Measurements from ENCODE around the gene GOT1.

The GOT1 gene

DNA sequence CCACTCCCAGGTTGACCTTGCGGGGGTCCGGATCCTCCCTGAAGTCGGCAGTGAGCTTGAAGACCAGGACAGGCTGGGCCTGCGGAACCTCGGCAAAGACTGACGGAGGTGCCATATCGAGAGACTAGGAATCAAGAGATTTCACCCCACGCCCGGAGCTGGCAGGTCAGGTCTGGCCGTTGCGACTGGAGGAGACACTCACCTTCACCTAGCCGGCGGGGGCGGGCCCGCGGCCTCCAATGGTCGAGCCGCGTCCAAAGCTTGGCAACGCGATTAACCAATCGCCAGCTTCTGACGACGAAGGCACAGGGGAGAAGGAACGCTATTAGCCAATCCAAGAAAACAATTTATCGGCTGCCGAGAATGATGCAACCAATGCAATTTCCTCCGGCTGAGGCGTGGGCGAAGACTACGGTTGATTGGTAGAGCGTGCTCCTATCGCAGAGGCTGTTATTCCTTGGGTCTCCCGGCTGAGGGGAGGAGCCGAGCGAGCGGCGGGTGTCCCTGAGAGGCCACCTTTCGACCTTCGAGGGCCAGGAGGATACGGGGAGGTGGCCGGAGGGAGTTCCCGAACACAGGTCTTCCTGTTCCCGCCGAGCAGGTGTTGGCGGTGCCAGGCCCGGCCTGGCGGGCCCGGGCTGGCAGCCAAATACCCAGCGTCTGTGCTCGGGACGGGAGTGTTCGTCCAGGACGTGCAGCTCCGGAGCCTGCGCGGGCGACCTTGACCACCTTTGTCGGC is at the start of gene GOT1 (continued):
- no peak; the same call in 1 of the 2 replicates for TF ChIP-seq ZFP37 (tag by site-specific recombination; IDR thresholded peaks at IDR 0.05)
- no peak for TF ChIP-seq ZNF274 (IDR thresholded peaks at IDR 0.05; ENCODE audit: low read length)
- TF ChIP-seq ZNF274 (tag by site-specific recombination; IDR thresholded peaks at IDR 0.05; ENCODE audit: borderline replicate concordance) = no peak
- TF ChIP-seq ZNF747 (tag by site-specific recombination; IDR thresholded peaks at IDR 0.05) = no peak
- no peak for TF ChIP-seq ZNF155 (tag by site-specific recombination; IDR thresholded peaks at IDR 0.05)
- TF ChIP-seq TRIM28 (IDR thresholded peaks at IDR 0.05; ENCODE audit: borderline replicate concordance, low read length) = no peak
- TF ChIP-seq, protein P1, sequence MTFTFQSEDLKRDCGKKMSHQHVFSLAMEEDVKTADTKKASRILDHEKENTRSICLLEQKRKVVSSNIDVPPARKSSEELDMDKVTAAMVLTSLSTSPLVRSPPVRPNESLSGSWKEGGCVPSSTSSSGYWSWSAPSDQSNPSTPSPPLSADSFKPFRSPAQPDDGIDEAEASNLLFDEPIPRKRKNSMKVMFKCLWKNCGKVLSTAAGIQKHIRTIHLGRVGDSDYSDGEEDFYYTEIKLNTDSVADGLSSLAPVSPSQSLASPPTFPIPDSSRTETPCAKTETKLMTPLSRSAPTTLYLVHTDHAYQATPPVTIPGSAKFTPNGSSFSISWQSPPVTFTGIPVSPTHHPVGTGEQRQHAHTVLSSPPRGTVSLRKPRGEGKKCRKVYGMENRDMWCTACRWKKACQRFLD (tag by site-specific recombination; IDR thresholded peaks at IDR 0.05) = no peak
- no peak for TF ChIP-seq ZNF585B (tag by site-specific recombination; IDR thresholded peaks at IDR 0.05)
- TF ChIP-seq MEIS1 (CRISPR knock-in tag; IDR thresholded peaks at IDR 0.05; ENCODE audit: borderline replicate concordance) = no peak
- peak; percentile 90 for TF ChIP-seq ZFHX2 (tag by site-specific recombination; conservative IDR thresholded peaks at IDR 0.05)
- no peak; the same call in 1 of the 2 replicates for TF ChIP-seq GLIS1 (tag by site-specific recombination; IDR thresholded peaks at IDR 0.05)
- TF ChIP-seq, protein P2, sequence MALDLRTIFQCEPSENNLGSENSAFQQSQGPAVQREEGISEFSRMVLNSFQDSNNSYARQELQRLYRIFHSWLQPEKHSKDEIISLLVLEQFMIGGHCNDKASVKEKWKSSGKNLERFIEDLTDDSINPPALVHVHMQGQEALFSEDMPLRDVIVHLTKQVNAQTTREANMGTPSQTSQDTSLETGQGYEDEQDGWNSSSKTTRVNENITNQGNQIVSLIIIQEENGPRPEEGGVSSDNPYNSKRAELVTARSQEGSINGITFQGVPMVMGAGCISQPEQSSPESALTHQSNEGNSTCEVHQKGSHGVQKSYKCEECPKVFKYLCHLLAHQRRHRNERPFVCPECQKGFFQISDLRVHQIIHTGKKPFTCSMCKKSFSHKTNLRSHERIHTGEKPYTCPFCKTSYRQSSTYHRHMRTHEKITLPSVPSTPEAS (tag by site-specific recombination; IDR thresholded peaks at IDR 0.05) = no peak
- TF ChIP-seq ZNF132 (tag by site-specific recombination; IDR thresholded peaks at IDR 0.05; ENCODE audit: borderline replicate concordance) = no peak
- TF ChIP-seq, protein P3, sequence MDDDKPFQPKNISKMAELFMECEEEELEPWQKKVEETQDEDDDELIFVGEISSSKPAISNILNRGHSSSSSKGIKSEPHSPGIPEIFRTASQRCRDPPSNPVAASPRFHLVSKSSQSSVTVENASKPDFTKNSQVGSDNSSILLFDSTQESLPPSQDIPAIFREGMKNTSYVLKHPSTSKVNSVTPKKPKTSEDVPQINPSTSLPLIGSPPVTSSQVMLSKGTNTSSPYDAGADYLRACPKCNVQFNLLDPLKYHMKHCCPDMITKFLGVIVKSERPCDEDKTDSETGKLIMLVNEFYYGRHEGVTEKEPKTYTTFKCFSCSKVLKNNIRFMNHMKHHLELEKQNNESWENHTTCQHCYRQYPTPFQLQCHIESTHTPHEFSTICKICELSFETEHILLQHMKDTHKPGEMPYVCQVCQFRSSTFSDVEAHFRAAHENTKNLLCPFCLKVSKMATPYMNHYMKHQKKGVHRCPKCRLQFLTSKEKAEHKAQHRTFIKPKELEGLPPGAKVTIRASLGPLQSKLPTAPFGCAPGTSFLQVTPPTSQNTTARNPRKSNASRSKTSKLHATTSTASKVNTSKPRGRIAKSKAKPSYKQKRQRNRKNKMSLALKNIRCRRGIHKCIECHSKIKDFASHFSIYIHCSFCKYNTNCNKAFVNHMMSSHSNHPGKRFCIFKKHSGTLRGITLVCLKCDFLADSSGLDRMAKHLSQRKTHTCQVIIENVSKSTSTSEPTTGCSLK (tag by site-specific recombination; IDR thresholded peaks at IDR 0.05) = no peak
- TF ChIP-seq, protein P4, sequence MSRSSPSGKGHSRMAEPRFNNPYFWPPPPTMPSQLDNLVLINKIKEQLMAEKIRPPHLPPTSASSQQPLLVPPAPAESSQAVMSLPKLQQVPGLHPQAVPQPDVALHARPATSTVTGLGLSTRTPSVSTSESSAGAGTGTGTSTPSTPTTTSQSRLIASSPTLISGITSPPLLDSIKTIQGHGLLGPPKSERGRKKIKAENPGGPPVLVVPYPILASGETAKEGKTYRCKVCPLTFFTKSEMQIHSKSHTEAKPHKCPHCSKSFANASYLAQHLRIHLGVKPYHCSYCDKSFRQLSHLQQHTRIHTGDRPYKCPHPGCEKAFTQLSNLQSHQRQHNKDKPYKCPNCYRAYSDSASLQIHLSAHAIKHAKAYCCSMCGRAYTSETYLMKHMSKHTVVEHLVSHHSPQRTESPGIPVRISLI (tag by site-specific recombination; IDR thresholded peaks at IDR 0.05) = no peak
- TF ChIP-seq HOXA7 (CRISPR knock-in tag; IDR thresholded peaks at IDR 0.05; ENCODE audit: borderline replicate concordance) = no peak
- no peak for TF ChIP-seq ZNF140 (tag by site-specific recombination; IDR thresholded peaks at IDR 0.05)
- TF ChIP-seq ZNF341 (tag by site-specific recombination; IDR thresholded peaks at IDR 0.05; ENCODE audit: low read depth) = no peak; the same call in 1 of the 2 replicates
- TF ChIP-seq ZNF544 (tag by site-specific recombination; IDR thresholded peaks at IDR 0.05) = no peak
- TF ChIP-seq KLF7 (tag by site-specific recombination; IDR thresholded peaks at IDR 0.05; ENCODE audit: borderline replicate concordance) = no peak
- TF ChIP-seq, protein P5, sequence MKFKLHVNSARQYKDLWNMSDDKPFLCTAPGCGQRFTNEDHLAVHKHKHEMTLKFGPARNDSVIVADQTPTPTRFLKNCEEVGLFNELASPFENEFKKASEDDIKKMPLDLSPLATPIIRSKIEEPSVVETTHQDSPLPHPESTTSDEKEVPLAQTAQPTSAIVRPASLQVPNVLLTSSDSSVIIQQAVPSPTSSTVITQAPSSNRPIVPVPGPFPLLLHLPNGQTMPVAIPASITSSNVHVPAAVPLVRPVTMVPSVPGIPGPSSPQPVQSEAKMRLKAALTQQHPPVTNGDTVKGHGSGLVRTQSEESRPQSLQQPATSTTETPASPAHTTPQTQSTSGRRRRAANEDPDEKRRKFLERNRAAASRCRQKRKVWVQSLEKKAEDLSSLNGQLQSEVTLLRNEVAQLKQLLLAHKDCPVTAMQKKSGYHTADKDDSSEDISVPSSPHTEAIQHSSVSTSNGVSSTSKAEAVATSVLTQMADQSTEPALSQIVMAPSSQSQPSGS (tag by site-specific recombination; IDR thresholded peaks at IDR 0.05; ENCODE audit: low read depth) = peak; percentile 37
- peak; percentile 67; the same call in 1 of the 2 replicates for TF ChIP-seq ZXDB (tag by site-specific recombination; IDR thresholded peaks at IDR 0.05)
- TF ChIP-seq, protein P6, sequence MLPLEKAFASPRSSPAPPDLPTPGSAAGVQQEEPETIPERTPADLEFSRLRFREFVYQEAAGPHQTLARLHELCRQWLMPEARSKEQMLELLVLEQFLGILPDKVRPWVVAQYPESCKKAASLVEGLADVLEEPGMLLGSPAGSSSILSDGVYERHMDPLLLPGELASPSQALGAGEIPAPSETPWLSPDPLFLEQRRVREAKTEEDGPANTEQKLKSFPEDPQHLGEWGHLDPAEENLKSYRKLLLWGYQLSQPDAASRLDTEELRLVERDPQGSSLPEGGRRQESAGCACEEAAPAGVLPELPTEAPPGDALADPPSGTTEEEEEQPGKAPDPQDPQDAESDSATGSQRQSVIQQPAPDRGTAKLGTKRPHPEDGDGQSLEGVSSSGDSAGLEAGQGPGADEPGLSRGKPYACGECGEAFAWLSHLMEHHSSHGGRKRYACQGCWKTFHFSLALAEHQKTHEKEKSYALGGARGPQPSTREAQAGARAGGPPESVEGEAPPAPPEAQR (tag by site-specific recombination; IDR thresholded peaks at IDR 0.05) = no peak
- TF ChIP-seq ZNF529 (tag by site-specific recombination; IDR thresholded peaks at IDR 0.05; ENCODE audit: insufficient replicate concordance) = no peak
- no peak for TF ChIP-seq ZNF404 (tag by site-specific recombination; IDR thresholded peaks at IDR 0.05)
- no peak; the same call in 1 of the 2 replicates for TF ChIP-seq ZNF623 (tag by site-specific recombination; IDR thresholded peaks at IDR 0.05)
- no peak; the same call in 1 of the 2 replicates for TF ChIP-seq ZNF366 (tag by site-specific recombination; conservative IDR thresholded peaks at IDR 0.05)
- no peak; the same call in 1 of the 2 replicates for TF ChIP-seq KLF9 (tag by site-specific recombination; IDR thresholded peaks at IDR 0.05; ENCODE audit: low read depth)
- TF ChIP-seq ZBTB48 (tag by site-specific recombination; IDR thresholded peaks at IDR 0.05) = no peak
- no peak for TF ChIP-seq ZSCAN23 (tag by site-specific recombination; IDR thresholded peaks at IDR 0.05)
- TF ChIP-seq ZNF830 (tag by site-specific recombination; IDR thresholded peaks at IDR 0.05; ENCODE audit: low read depth) = no peak
- TF ChIP-seq ZBTB1 (tag by site-specific recombination; IDR thresholded peaks at IDR 0.05) = no peak
